ENCODE measurements around the gene NFKBIL1.
"Not testable (repeated sequence)": the region's sequence is repeated elsewhere in the genome, so short reads cannot be mapped to it uniquely, and the experiment has no call there.

The NFKBIL1 gene

DNA sequence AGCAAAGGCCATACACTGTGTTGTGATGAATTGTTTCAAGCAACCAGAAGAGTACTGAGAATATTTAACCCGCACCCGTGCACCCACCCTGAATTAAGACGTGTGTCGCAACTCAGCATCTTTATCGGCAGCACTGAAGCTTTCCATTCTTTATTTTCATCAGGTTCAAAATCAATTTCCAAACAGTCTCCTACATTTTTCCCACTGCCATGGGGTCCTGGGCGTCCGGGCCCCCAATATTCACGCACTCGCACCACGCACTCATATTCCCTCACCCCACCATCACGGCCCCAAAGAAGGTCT lies 33.0 kb downstream of the NFKBIL1 start:
- in situ Hi-C loops (cut with MboI; ENCODE audit: low sequenced_read_pairs), result no loop called here

DNA sequence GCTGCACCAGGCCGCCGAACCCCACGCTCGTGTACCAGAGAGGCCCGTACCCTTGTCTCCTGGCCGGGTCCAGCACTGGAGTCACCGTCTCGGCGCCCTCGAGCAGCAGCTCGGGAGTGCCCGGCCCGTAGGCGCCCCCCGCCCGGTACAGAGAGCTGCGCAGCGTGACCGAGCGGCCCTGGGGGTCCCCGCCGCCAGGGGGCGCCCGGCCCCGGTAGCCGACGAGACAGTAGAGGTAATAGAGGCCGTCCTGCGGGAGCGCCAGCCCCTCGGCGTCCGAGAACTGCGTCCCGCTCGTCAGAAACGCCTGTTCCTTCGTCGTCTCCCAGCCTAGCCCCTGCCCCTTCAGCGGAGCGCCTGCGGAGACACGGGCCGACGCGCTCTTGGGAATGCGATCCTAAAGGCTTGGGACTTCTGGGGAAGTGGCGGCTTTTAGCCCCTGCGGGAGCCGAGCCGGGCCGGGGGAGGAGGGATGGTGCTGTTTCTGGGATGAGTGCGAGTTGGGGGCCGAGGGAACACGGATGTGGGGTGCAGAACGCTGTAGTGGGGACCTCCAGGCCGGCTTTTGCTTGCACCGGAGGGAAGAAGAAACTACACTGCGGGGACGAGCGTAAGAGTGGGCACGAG lies 33.5 kb downstream of the NFKBIL1 start:
- in situ Hi-C loops (cut with MboI; ENCODE audit: low sequenced_read_pairs), result no loop called here

- in situ Hi-C loops (cut with MboI; ENCODE audit: low sequenced_read_pairs), result no loop called here
These were observed 34.2 kb downstream of the NFKBIL1 start for GRCh38 chr6:31581434-31582229.

- in situ Hi-C loops (cut with MboI; ENCODE audit: low sequenced_read_pairs), result no loop called here
These were observed 34.8 kb downstream of the NFKBIL1 start, which contains the start of gene LTB for GRCh38 chr6:31582230-31582643. LTB (minus strand) TSS chr6:31582424; CDS start chr6:31582417, 7 bp downstream.

GRCh38 chr6:31585491-31585890 lies 38.1 kb downstream of the NFKBIL1 start:
- in situ Hi-C loops (cut with MboI; ENCODE audit: low sequenced_read_pairs), result no loop called here

GRCh38 chr6:31586008-31586407 lies 38.6 kb downstream of the NFKBIL1 start, which contains the start of gene LST1:
LST1 (plus strand) TSS chr6:31586277; CDS start chr6:31587300, 1,023 bp downstream.
- in situ Hi-C loops (cut with MboI; ENCODE audit: low sequenced_read_pairs), result no loop called here

GRCh38 chr6:31586599-31587281 lies 39.3 kb downstream of the NFKBIL1 start:
- in situ Hi-C loops (cut with MboI; ENCODE audit: low sequenced_read_pairs), result no loop called here

DNA sequence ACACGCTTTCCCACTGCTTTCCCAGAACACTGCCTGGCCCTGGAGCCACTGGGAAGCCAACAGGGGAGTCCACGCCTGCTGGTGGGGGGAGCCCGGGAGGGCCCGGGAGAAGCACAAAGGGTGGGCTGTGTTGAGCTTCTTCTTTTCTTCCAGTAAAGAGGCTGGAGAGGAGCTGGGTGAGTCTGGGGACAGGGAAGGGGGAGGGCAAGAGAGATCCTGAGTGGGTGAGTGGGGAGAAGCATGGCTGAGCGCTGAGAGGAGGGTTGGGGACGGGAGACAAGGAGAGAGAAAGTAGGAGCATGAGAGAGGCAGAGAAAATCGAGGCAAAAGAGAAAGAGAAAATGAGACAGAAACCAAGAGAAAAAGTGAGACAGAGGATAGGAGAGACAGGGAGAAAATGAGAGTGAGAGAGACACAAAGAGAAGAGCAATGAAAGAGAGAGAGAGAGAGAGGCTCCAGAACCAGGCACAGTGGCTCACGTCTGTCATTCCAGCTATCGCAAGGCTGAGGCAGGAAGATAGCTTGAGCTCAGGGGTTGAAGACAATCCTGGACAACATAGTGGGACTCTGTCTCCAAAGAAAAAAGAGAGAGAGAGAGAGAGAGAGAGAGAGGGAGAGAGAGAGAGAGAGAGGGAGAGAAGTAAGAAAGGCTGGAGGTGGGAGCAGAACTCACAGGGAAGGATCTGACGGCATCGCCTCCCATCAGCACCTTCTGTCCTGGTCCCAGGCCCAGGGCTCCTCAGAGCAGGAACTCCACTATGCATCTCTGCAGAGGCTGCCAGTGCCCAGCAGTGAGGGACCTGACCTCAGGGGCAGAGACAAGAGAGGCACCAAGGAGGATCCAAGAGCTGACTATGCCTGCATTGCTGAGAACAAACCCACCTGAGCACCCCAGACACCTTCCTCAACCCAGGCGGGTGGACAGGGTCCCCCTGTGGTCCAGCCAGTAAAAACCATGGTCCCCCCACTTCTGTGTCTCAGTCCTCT lies 40.7 kb downstream of the NFKBIL1 start:
- in situ Hi-C loops (cut with MboI; ENCODE audit: low sequenced_read_pairs), result no loop called here

- in situ Hi-C loops (cut with MboI; ENCODE audit: low sequenced_read_pairs), result no loop called here
These were observed 41.7 kb downstream of the NFKBIL1 start for GRCh38 chr6:31588871-31589650.

DNA sequence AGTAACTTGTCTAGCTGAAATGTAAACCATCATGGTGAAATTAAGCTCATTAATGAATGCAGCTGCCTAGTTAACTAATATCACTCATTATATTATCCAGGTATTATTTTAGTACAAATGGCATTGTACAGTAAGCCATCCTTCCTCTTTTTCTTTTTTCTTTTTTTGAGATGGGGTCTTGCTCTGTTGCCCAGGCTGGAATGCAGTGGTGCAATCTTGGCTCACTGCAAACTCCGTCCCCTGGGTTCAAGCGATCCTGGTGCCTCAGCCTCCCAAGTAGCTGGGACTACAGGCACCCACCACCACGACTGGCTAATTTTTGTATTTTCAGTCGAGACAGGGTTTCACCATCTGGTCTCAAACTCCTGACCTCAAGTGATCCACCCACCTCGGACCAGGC lies 43.3 kb downstream of the NFKBIL1 start:
- in situ Hi-C loops (cut with MboI; ENCODE audit: low sequenced_read_pairs), result not testable (repeated sequence)

DNA sequence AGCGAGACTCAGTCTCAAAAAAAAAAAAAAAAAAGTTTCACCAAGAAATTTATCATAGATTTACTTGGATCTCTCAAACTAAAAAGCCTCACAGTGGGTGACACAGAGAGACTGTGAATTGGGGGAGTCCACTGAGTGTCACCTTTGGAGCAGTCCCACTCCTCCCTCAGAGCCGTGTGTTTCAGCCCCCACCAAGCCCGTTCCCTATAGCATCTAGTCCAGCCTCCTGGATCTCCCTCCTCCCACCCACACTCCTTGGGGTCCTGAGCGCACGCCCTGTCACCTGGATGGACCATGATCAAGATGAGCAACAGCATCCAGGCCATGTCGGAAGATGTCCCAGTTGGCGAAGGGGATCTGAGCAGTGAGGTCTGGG lies 45.0 kb downstream of the NFKBIL1 start:
- in situ Hi-C loops (cut with MboI; ENCODE audit: low sequenced_read_pairs), result no loop called here

- in situ Hi-C loops (cut with MboI; ENCODE audit: low sequenced_read_pairs), result loop anchor here (5.0 kb wide), 1 partner anchor 45 kb away; no protein-coding TSS in a partner anchor
These were observed 49.6 kb downstream of the NFKBIL1 start for GRCh38 chr6:31597006-31597405.

DNA sequence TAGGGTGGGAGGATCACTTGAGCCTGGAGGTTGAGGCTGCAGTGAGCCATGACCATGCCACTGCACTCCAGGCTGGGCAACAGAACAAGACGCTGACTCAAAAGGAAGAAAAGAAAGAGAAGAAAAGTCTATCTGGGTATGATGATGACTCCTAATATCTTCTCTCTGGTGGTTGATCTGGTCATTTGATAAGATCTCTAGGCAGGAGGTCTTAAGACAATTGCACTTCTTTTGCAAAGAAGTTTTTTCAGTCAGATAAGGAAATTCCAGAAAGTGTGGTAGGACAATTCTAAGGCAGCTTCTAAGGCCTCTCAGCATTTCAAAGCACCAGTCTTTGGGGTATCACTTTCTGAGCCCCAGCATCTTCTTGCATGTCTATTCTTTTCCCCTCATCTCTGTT lies 59.9 kb downstream of the NFKBIL1 start:
- in situ Hi-C loops (cut with MboI; ENCODE audit: low sequenced_read_pairs), result no loop called here

Measured in HL-60/S4 (cell line).